Measurements from ENCODE around the gene SYCN.

SYCN gene

DNA sequence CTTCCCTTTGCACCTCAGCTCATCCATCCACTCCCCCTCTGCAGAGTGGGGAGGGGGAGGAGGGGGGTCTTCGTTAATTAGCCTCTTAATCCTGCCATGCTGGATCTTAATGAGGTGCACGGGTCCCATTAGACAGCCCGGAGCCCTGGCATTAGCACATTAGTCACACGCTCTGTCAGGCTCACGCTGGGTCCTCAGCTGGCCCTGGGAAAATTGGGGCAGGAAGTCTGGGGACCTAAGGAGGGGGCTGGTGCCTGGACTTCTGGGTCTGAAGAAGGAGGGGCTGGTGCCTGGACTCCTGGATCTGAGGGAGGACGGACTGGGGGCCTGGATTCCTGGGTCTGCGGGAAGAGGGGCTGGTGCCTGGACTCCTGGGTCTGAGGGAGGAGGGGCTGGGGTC, 7.7 kb downstream of the SYCN start:
- intact Hi-C loops (cut with DNase I), result no loop called here
- DNase-seq, result no peak

DNA sequence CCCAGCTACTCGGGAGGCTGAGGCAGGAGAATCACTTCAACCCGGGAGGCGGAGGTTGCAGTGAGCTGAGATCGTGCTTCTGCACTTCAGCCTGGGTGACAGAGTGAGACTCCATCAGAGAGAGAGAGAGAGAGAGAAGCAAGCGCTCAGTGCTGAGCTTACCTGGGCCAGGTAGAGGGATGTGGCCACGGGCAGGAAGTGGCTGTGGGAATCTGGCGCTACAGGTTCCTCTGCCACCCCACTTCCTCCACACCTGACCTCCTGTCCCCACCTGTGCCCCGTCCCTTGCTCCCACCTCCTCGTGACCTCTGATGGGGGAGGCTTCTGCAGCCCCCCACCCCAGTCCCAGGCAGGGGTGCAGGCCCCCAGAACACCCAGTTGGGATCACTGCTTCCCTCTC, 8.3 kb downstream of the SYCN start:
- intact Hi-C loops (cut with DNase I), result no loop called here
- DNase-seq, result no peak

DNA sequence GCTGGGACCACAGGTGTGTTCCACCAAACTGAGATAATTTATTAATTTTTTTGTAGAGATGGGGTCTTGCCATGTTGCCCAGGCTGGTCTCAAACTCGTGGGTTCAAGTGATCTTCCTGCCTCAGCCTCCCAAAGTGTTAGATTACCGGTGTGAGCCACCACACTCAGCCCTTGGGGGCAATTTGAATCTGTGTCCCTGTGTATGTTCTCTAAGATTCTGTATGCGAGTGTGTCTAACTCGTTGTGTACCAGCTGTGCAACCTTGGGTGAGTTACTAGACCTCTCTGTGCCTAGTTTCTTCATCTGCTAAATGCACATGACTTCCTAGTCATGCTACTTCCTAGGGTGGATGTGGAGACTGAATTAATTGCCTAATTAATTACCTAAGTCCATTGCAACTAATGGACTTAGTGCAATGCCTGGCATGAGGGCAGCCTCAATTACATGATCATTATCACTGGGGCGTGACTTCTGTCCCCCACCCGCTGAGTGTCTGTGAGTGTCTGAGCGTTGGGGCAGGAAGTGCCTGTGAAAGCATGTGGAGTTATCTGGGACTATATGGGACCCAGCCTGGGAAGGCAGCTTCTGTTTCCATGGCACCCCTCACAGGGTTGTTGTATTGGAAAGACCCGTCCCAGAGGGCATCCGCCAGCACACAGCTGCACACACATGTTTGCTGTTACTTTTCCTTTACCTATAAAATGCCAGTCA, 9.1 kb downstream of the SYCN start:
- intact Hi-C loops (cut with DNase I), result no loop called here
- no peak for DNase-seq

DNA sequence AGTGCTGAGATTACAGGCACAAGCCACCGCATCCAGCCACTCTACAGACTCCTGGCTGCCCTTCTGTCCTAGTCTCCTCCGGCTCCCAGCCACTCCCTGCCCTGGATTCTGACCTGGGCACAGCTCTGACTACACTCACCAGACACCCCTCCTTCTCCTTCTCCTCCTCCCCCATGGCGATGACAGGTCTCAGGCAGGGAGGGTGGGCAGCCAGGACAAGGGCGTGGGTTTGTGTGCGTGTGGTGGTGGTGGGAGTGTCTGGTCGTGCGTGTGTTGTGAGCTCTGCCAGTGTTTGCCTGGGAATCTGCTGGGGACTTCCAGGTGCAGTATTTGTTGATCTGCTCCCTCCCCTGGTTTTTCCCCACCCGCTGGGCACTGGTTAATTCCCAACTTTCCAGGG, 10.3 kb downstream of the SYCN start:
- intact Hi-C loops (cut with DNase I), result no loop called here
- no peak for DNase-seq

- intact Hi-C loops (cut with DNase I), result no loop called here
- no peak for DNase-seq
Observed at GRCh38 chr19:39192846-39193245, 11.2 kb downstream of the SYCN start.

DNA sequence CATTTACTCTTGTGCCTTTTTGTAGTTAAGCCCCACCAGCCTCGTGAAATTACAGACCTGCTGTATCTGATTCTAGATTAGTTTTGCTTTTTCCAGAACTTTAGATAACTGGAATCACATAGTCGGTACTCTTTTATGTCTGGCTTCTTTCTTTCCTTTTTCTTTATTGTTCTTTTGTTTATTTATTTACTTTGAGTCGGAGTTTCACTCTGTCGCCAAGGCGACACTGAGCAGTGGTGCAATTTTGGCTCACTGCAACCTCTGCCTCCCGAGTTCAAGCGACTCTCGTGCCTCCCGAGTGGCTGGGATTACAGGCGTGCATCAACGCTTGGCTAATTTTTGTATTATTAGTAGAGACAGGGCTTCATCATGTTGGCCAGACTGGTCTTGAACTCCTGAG, 13.3 kb downstream of the SYCN start:
- DNase-seq, result no peak
- intact Hi-C loops (cut with DNase I), result no loop called here

- no peak for DNase-seq
Observed at GRCh38 chr19:39188960-39189359, 15.1 kb downstream of the SYCN start.

GRCh38 chr19:39187552-39187943, 16.5 kb downstream of the SYCN start:
- intact Hi-C loops (cut with DNase I), result loop anchor here (1.0 to 10.0 kb wide), 2 partner anchors 65 to 223 kb away; no protein-coding TSS in a partner anchor
- DNase-seq, result no peak

More at GRCh38 chr19:39188960-39189359, 15.1 kb downstream of the SYCN start:
- intact Hi-C loops (cut with DNase I), result loop anchor here (10.0 kb wide), 1 partner anchor 224 kb away; no protein-coding TSS in a partner anchor

GRCh38 chr19:39186391-39186790, 17.7 kb downstream of the SYCN start:
- no peak for DNase-seq
- intact Hi-C loops (cut with DNase I), result loop anchor here (10.0 kb wide), 1 partner anchor 222 kb away; no protein-coding TSS in a partner anchor

DNA sequence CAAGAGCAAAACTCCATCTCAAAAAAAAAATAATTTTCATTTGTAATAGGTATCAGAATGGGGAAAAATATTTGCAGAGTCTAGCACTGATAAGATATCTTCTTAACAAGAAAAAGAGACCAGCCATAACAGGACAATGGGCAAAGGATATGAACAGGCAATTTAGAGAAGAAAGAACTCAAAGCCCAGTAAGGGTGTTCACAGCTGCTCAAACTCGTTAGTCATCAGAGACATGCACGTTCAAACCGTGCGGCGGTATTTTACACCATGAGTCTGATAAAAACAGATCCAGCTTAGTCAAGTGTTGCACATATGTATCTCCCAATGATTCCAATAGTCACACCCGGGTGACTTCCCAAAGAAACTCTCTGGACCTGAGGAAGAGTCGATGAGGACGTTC, 21.0 kb downstream of the SYCN start:
- DNase-seq, result no peak
- intact Hi-C loops (cut with DNase I), result loop anchor here (10.0 kb wide), 1 partner anchor 218 kb away; no protein-coding TSS in a partner anchor

- DNase-seq, result no peak
- intact Hi-C loops (cut with DNase I), result loop anchor here (10.0 kb wide), 1 partner anchor 217 kb away; no protein-coding TSS in a partner anchor
Observed at GRCh38 chr19:39182174-39182505, 21.9 kb downstream of the SYCN start.

GRCh38 chr19:39181500-39182173, 22.4 kb downstream of the SYCN start:
- no peak for DNase-seq
- intact Hi-C loops (cut with DNase I), result loop anchor here (10.0 kb wide), 1 partner anchor 217 kb away; no protein-coding TSS in a partner anchor

DNA sequence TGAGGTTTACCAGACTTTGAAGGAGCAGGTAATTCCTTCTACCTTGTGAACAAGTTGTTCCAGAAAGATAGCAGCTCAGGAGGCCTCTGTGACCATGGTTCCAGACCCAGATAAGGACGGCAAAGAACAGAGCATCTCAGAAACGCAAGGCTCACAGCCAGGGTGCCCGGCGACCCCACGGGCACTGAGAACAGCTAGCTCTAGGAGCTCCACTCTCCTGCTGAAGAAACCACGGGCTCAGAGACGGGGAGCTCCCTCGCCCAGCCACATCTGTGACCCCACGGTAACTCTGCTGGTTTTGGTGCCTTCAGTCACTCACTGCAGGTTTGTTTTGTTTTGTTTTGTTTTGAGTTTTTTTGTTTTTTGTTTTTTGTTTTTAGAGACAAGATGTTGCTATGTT, 23.3 kb downstream of the SYCN start:
- no peak for DNase-seq
- intact Hi-C loops (cut with DNase I), result loop anchor here (10.0 kb wide), 1 partner anchor 216 kb away; no protein-coding TSS in a partner anchor

- DNase-seq, result no peak
- intact Hi-C loops (cut with DNase I), result loop anchor here (10.0 kb wide), 1 partner anchor 215 kb away; no protein-coding TSS in a partner anchor
Observed at GRCh38 chr19:39179754-39180153, 24.3 kb downstream of the SYCN start.

GRCh38 chr19:39178296-39179006, 25.6 kb downstream of the SYCN start:
- no peak for DNase-seq

DNA sequence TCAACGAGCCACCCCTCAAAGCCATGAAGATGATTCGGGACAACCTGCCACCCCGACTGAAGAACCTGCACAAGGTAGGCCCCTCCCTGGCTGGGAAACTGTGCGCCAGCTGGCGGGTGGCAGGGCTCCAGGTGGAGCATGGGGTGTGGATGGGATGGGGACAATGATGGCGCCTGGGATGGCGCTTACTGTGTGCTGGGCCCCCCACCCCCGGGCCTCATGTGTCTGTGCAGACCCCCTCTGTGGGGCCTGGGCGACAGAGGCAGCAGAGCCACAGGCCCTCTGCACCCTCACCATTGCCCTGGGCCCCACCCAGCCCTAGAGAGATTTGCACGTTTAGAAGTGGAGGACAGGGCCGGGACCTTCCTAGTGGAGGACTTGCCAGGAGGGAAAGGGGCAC, 26.3 kb downstream of the SYCN start:
- DNase-seq, result no peak
- intact Hi-C loops (cut with DNase I), result no loop called here

More at GRCh38 chr19:39178296-39179006, 25.6 kb downstream of the SYCN start:
- intact Hi-C loops (cut with DNase I), result no loop called here

GRCh38 chr19:39177110-39177699, 26.9 kb downstream of the SYCN start:
- DNase-seq, result no peak
- intact Hi-C loops (cut with DNase I), result no loop called here

GRCh38 chr19:39175564-39175963, 28.5 kb downstream of the SYCN start:
- no peak for DNase-seq
- intact Hi-C loops (cut with DNase I), result no loop called here

DNA sequence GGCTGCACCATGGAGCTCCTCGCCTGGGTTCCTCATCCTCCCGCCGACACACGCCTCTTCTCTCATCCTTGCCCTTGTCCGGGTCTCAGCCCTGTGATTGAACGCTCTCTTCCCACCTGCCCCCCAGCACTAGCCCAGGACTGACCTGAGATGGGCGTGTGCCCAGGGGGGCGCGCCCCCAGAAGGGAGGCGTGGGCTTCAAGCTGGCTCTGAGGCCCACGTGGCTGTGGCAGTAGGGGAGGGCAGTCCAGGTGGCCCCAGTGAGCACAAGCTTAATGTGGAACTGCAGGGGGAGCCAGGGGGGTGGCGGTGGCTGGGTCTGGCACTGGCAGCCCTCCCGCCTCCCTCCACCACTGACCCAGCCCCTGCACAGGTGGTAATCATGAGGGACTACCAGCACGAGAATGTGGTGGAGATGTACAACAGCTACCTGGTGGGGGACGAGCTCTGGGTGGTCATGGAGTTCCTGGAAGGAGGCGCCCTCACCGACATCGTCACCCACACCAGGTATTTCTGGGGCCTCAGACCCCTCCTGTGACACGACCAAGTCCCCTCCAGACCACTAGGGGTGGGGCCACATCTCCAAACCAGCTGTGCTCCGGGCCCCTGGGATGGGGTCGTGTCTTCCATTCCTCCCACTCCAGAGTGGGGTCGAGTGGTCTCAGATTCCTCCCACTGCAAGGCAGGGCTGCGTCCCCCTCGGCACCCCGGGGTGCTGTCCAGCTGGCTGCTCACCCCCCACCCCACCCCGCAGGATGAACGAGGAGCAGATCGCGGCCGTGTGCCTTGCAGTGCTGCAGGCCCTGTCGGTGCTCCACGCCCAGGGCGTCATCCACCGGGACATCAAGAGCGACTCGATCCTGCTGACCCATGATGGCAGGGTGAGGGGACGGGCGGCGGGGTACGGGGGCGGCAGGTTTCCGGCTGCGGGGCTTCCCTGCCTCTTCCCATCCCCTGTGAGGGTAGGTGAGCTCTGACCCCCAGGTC, 29.2 kb downstream of the SYCN start:
- intact Hi-C loops (cut with DNase I), result no loop called here
- no peak for DNase-seq

DNA sequence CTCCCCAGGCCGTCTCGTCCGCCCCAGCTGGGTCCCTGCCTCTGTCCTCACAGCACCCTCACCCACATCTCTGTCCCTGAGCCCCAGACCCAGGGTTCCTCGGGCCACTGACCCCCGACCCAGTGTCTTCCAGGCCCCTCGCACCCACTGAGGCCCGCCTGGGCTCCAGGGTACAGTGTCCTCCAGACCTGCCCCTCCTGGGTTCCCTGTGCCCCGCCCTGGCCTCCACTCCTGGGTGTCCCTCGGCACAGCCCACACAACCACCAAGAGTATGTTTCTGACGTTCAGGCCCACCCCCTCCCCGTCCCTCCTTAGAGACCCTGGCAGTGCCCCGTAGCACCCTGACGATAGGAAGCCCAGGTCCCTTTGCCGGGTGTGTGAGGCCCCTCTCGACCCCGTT, 29.9 kb downstream of the SYCN start:
- intact Hi-C loops (cut with DNase I), result no loop called here
- DNase-seq, result no peak

Data from posterior cingulate gyrus (tissue), 11 donors.